Activated T-cell treated with anti-CD3 and anti-CD28 coated beads, Interleukin-2, amount 50 U/mL, for 1 hour (primary cell): ENCODE results near the gene ZNF219.

Source experiments
- DNase-seq: peaks from one replicate; pipeline ENCODE4 v3.0.0-alpha.2; 2020

The ZNF219 gene

DNA sequence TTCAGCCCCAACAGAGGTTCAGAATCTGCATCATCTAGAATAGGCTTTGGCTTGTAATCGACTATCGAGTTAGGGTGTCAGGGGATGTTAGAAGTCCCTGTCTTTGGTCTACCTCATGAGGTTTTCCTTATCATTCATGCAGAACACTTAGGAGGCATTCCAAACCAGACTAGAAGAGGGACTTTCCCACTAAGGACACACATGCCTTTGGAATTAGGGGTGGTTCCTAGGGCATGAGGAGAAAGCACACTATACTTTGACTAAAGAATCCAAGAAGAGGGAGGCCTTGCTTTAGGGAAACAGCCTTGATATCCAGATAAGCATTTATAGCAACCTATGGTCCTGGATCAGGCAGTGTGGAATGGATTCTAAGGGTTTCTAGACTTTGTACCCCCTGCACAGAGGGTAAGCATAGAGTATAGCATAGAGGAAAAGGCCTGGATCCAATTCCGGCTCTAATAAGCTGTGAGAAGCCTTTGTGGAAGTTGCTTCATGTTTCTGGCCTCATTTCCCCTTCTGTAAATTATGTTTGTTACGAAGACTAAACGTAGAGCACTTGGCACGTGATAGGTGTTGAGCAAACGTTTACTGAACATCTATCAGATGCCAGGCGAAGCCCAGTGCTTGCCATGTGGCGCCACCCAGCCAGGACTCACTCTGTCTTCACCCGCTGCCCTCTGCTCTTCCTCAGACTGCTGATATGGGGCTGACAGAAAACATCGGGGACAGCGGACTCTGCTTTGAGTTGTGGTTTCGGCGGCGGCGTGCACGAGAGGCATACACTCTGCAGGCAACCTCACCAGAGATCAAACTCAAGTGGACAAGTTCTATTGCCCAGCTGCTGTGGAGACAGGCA, 13.2 kb downstream of the ZNF219 start:
- DNase-seq, result no peak

DNA sequence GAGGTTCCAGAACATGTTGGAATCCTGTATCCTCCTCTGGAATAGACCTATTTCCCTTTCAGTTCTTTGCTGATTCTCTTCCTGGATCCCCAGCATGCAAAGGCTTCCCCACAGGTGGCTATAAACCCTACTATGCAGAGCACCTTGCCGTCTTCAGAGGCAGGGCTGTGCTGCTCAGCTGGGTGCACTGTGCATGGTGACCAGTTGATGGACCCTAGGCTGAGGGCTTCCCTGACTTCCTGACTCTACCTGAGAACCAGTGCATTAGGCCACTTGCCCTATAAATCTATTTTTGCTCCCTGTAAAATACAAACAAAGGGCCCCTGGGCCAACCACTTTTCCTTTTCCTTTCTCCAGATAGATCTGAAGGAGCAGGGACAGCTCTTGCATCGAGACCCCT, 14.1 kb downstream of the ZNF219 start:
- DNase-seq, result no peak

DNA sequence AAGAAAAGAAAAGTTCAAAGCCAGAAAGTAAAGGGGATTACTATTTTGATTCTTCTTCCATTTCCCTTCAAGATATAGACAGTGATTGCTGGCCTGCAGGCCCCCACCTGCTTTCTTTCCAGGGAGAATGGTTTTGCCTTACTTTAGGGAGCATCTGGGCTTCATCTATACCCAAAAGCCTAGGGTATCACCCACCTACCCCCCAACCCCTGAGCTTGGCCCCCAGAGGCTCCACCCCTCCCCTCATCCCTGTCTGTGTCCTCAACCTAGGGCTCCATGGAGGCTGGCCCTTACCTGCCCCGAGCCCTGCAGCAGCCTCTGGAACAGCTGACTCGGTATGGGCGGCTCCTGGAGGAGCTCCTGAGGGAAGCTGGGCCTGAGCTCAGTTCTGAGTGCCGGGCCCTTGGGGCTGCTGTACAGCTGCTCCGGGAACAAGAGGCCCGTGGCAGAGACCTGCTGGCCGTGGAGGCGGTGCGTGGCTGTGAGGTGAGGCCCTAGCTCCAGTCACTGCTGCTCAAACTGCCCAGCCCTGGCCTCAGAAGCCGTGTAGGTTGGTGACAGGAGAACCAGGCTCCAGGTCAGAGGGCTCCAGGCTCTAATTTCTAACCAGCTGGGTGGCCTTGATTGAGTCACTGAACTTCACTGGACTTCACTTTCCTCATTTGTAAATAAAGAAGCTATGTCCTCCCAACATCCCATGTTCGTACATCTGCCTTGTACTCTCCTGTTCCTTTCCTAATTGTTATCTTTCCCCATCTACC, 14.7 kb downstream of the ZNF219 start:
- DNase-seq, result no peak

DNA sequence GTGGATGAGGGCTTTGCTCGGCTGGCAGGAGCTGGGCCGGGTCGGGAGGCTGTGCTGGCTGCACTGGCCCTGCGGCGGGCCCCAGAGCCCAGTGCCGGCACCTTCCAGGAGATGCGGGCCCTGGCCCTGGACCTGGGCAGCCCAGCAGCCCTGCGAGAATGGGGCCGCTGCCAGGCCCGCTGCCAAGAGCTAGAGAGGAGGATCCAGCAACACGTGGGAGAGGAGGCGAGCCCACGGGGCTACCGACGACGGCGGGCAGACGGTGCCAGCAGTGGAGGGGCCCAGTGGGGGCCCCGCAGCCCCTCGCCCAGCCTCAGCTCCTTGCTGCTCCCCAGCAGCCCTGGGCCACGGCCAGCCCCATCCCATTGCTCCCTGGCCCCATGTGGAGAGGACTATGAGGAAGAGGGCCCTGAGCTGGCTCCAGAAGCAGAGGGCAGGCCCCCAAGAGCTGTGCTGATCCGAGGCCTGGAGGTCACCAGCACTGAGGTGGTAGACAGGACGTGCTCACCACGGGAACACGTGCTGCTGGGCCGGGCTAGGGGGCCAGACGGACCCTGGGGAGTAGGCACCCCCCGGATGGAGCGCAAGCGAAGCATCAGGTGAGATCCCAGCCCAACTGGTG, 16.8 kb downstream of the ZNF219 start:
- no peak for DNase-seq

DNA sequence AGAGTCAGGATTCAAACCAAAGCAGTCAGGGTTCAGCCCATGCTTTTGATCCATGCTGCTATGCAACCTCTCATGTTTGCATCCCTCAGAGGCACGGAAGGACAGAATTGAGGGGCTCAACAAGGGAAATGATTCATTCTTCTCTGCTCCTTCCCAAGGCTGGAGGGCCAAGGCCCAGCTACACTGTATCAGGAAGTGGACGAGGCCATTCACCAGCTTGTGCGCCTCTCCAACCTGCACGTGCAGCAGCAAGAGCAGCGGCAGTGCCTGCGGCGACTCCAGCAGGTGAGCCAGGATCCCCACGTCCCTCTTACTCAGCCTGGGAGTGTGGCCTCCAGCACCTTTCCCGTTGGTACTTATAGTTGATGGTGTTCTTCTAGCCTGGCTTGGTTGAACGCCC, 19.7 kb downstream of the ZNF219 start:
- no peak for DNase-seq

DNA sequence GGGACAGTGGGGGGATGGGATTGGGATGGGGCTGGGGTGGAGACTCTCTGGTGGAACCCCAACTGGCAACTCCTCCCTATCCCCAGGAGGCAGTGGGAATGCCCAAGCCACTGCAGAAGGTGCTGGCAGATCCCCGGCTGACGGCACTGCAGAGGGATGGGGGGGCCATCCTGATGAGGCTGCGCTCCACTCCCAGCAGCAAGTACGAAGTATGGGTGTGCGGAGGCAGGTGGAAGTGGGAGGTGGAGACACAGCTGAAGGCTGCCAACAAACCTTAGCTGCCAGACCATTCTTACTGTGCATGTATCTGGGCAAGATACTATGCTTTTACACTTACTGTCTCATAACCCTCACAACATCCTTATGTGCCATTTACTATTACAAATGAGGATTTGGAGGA, 20.2 kb downstream of the ZNF219 start:
- DNase-seq, result no peak

DNA sequence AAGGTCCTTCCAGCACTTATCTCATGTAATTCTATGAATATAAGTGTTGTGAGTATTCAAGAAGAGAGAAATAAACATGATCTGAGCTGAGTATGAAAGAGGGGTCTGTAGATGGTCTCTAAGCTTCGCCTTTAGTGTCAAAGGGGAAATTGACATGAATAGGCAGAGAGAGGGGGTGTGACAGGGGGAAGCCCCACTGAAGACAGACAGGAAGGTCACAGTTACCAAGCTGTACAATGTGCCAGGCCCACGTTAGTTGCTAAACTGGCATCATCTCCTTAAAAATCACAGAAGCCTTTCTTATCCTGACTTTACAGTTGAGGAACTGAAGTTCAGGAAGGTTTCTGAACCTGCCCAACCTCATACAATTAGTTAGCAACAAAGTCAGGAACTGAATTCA, 20.8 kb downstream of the ZNF219 start:
- no peak for DNase-seq

DNA sequence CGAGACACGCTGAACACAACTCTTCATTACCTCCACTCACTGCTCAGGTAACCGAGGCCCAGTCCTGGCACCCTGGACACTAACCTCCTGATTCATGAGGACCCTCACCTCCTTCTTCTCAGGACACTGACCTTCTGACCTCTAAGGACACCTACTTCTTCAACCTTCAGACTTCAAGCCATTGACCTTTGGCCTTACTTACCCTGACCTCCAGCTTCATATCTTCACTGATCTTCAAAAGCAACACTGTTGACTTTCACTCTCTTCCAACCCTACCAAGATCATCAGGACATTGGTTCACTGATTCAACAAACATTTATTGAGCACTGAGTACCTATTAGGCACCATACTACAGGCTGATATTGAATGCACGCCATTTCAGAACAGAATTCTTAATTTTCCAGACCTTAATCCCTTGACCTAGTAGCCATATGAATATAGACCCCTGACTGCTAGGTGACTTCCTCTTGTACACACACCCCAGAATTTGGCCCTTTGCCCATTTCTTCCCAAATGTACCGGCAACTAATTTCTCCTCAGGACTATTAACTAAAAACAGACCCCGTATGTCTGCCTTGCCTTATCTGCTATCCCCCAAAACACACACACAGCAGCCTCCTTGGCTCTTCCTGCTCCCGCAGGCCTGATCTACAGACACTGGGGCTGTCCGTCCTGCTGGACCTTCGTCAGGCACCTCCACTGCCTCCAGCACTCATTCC, 22.6 kb downstream of the ZNF219 start:
- no peak for DNase-seq

DNA sequence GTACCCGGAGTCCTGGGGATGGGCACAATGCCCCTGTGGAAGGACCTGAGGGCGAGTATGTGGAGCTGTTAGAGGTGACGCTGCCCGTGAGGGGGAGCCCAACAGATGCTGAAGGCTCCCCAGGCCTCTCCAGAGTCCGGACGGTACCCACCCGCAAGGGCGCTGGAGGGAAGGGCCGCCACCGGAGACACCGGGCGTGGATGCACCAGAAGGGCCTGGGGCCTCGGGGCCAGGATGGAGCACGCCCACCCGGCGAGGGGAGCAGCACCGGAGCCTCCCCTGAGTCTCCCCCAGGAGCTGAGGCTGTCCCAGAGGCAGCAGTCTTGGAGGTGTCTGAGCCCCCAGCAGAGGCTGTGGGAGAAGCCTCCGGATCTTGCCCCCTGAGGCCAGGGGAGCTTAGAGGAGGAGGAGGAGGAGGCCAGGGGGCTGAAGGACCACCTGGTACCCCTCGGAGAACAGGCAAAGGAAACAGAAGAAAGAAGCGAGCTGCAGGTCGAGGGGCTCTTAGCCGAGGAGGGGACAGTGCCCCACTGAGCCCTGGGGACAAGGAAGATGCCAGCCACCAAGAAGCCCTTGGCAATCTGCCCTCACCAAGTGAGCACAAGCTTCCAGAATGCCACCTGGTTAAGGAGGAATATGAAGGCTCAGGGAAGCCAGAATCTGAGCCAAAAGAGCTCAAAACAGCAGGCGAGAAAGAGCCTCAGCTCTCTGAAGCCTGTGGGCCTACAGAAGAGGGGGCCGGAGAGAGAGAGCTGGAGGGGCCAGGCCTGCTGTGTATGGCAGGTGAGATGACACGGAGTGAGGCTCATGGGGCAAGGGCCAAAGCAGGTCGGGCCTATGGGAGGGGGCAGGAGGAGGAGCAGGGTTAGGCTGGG, 23.8 kb downstream of the ZNF219 start:
- no peak for DNase-seq

DNA sequence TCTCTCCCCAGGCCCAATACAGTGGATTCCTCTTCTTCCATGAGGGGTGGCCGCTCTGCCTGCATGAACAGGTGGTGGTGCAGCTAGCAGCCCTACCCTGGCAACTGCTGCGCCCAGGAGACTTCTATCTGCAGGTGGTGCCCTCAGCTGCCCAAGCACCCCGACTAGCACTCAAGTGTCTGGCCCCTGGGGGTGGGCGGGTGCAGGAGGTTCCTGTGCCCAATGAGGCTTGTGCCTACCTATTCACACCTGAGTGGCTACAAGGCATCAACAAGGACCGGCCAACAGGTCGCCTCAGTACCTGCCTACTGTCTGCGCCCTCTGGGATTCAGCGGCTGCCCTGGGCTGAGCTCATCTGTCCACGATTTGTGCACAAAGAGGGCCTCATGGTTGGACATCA, 24.5 kb downstream of the ZNF219 start:
- DNase-seq, result no peak

DNA sequence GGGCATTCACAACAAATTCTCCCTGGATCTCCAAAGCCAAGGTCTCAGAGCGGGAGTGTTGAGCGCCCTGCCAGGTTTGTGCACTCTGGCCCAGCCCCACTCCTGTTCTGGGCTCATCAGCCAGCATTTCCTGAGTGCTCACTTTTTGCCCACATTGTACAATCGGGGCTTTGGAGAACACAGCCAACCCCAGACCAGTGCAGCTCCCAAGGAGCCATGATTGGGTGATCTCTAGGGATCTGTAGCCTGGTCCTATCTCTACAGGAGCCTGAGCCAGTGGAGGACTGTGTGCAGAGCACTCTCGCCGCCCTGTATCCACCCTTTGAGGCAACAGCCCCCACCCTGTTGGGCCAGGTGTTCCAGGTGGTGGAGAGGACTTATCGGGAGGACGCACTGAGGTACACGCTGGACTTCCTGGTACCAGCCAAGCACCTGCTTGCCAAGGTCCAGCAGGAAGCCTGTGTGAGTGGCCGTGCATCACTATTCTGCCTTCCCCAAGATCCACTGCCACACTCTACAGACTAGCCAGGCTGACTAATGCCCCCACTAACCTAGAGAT, 25.6 kb downstream of the ZNF219 start:
- no peak for DNase-seq

DNA sequence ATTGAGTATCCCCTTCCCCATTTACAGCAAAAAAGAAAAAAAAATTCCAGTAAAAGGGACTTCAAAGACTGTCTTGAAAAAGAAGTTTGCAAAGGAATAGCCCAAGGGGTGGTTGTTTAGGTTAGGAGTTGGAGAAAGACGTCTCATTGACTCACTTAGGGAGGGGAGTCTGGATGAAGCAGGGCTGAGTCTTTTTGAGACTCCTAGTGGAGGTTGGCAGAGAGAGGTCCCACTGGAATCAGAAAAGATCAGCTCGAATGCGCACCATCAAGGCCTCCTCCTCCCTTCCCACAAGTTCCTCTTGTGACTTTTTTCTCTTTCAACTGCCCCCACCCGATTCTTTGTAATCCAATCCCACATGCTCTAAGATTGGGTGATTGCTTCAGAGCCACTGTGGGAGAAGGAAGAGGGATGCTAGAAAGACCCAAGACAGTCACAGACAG, 26.4 kb downstream of the ZNF219 start:
- DNase-seq, result no peak

DNA sequence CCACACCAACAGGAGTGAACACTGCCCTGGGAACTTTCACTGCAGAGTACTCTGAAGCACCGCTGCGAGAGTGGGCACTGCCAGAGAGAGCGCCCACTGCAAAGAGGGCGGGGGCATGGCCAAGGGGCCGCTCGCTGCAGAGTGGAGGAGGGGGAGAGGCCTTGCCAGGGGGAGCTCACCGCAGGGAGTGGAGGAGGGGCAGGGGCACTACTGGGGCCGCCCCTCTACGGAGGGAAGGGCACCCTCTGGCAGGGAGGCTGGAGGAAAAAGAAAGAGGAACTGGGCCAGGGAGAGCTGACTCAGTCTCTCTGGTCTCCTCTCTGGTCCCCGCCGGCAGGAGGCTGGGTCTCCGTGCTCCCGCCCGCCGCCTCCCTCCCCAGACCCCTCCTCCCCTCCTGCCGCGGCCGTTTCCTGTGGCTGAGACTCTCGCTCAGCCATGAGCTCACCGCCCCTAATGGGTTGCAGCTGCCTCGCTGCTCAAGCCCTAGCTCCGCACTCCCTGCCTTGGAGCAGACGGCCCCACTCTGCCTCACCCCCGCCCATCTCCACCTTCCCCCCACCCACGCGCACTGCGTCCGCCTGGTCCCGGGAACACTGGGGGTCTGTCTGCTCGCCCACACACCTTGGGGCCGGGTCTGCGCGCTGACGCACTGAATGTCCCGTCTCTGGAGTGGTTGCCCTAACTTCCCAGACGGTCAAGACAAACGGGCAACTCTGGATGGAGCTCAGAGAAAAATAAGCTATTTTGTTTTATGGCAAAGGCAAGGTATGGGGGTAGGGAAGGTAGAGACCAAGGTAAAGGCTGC, 27.0 kb downstream of the ZNF219 start:
- DNase-seq, result peak; percentile 51

DNA sequence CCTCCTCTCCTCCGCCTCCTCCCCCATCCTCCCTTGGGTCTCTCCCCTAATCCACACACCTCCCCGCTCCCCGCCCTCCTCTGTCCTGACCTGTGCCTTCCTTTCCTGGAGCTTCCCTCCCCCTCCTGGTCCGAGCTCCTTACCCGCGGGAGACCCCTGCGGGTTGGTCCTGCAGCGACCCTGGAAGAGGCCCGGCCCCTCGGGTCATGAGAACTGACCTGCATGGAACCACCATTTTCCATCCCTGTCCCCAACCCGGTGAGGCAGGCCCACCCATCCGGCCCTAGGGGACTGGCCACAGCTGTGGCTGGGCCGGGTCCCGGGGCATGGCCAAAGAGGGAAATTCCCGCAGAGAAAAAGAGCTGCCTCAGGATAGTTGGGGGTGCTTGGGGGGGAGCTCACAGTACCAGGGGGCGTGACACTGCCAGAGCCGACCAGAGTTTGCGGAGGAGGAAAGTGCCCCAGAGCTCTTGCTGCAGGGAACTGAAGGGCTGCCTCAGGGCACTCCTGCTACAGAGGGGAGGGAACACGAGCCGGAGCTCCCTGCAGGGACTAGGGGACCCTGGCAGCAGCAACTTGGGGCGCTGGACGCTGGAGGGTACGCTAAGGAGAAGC, 27.7 kb downstream of the ZNF219 start:
- peak; percentile 49 for DNase-seq

DNA sequence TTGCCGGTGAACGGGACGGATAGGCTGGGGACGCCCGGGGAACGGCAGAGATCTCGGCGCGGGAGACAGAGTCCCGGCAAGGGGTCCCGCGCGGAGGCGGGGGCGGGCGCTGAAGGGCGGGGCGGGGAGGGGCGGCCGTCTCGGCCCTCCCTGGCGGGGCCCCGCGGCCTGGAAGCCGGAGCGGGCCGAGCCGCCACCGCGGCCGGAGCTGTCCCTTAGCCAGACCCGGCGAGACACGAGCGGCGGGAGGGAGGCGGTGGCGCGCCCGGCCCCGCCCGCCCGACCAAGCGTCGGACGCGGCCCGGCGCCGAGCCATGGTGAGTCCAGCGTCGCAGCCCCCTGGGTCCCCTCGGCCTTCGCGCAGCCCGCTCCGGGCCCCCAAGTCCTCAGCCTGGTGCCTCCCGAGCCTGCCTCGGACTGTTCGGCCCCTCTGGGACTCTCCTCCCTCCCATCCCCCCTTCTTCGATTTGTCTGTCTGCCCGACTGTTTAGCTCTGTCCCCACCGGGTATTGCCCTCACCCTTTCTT, 28.3 kb downstream of the ZNF219 start, which contains the start of gene ARHGEF40:
ARHGEF40 (plus strand) TSS at position 222 of the 527 bp plus-strand sequence; CDS start at position 315, 93 bp downstream.
- DNase-seq, result peak; percentile 39

DNA sequence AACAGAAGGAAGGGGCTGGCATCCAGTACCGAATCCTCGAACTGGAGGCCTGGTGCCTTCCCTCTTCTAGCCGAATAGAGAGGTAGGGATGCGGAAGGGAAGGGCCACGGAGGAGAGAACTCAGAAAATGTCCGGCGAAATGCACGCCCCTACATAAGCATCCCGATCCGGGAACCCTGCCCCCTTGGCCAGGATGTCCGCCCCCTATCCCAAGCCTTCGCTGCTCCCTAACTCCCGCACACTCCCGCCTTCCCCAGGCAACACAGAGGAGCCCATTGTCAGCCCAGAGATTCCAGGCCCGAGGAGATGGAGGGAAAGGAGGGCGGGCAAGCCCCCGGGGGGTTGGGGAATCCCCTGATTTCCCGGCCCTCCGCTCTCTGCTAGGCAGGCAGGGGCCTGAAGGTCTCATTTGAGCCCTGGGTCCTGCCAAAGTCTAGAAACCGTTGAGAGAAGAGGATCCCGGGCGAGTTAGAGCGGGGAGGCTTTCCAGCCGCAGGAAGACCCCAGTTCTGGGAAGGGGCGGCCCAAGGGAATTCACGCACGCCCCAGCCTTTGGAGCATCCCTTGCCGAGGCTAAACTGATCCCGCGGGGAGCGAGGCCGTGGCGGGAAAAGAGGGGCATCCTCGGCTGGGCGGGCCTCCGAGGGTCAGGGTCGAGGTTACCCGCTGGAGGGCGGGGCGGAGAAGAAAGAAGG, 28.9 kb downstream of the ZNF219 start:
- peak; percentile 54 for DNase-seq

DNA sequence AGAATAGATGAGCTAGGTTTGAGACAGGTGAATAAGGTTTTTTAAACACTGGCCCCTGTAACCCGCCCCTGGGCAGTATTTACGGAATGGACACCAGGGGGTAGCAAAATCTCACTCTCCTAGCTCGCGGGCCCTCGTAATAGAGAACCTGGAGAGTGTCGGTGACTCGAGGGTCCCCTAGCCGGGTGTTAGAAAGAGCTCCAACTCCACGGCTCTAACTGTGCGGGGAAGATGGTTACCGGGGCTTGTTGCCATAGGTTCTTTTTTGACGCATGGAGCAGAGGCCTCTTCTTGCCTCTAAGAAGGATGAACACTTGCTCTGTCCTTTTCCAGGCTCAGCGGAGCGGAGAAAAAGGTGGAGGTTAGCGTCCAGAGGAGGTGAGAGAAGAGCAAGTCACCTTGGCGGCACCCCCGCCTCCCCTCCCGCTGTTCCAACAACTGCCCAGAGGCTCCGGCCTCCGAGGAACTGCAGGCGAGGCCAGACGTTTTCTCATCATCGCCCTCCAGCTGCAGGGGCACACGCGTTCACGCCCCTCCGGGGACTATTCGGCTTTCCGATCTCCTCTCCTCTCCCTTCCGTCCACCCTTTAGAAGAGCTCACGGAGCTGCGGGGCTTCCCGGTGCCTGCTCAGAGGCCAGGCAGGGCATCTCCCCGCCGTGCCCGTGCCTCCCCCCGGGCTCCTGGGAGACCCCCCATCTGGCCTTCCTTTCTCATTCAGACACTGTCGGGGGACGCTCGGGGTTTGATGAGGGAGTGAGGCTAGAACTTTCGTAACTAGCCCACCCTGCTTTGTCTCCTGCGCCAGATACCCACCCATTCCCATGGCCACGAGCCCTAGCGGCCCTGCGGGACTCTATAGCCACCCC, 29.7 kb downstream of the ZNF219 start:
- peak; percentile 63 for DNase-seq

DNA sequence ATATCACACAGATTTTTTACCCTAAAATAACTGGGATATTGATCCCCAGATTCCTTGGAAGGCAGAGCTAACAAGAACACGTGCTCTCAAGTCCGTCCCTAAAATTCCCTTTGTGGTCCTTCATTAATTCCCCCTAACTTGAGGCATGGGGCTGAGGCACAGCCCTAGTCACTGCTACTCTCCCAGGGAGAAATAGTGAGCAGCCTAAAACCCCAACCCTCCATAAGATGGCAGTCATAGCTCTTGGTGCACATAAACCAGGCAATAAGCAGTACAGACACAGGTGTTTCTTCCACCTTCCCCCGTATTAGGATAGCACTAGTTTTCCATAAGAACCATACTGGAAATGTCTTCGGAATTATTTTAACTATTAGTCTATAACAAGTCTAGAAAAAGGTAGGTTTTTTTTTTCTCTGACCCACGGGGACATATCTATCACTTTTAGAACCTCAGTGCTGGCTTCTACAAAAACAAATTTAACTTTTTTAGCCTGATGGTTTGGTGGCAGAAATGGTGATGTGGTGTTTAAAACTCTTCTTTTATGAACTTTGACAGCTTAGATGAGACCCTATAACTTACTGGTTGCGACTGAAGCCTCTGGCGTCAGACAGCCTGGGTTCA, 31.5 kb downstream of the ZNF219 start:
- DNase-seq, result no peak
